HG03565 (cell line): Measurements from ENCODE around the gene HOXC6.

Experiments used
- ATAC-seq: cut with Tn5 transposase; IDR thresholded peaks from one replicate; pipeline ENCODE4 v1.9.1; 2021; ENCODE audit warnings: mild to moderate bottlenecking, moderate library complexity; ENCODE audit not compliant: unreplicated experiment

Gene HOXC6

DNA sequence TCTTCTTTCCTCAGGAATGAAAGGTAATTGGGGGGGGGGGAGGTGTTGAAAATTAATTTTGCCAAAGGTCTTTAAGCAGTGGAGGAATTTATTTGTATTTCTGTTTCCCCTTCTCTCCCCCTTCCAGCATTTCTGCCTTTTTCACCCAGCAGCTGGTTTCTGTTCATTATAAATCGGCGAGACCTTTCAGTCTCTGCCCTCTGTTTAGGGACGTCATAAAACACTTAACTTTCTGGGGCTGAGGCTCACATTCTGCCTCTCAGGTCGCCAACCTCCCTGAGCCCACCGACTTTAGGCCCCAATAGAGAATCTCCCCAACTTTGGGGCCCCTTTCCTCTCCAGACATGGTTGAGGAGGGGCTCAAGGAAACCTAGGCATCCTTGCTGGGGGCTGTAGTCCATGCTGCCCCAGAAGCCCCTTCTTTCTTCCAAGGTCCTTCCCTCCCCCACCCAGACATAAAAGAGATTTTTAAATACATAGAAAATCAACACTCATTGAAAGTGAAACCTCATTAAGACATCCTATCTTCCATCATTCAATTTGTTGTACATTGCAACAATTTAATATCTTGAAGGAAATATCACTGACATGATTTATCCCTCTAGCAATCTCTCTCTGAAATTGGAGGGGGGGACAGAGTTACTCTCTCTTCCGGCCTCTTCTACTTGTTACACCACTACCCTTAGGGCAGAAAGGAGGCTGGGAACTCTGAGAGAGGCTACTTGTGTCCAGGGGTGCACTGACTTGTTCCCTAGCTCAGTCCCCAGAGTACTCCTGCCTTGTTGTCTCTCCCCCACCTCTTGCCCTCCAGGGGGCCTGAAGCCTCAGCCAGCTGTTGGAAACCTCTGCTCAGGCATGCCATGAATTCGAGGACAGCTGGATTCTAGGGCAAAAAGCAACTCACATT is 2.5 kb upstream of the HOXC6 start:
- no peak for ATAC-seq

DNA sequence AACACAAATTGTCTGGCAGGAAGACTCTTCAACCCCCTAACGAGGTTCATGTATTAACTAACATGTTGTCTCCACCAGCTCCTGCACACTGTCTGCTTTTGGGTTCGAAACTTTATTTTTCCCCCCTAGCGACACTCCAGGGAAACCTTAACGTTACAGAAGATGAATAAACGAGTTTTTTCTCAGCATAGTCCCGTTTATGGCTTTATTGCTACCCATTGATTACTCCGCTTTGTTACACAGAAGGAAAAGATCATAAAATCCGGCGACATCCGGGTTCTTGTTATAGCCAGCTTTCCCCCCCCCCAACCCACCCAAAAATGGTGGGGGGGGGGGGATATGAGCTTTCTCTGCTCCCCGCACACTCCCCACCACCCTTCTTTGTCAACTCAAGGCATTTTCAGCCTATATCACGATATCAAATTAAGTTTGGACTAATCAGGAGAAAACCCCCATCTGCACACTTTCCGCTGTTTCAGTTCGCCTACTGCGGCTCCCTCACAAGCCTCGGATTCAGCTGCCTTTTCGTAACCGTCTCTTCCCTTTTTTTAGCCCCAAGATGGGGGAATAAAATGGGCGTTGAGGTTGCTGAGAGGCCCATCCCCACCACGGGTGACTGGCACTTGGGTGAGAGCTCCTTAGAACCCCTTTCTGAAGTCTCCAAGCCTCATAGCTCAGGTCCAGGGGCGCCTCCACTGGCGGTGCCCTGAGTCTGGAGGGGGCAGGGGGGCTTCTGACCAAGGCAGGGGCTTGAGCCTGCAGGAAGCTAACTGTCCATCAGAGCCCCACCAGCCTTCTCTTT is 1.4 kb upstream of the HOXC6 start:
- ATAC-seq: no peak

DNA sequence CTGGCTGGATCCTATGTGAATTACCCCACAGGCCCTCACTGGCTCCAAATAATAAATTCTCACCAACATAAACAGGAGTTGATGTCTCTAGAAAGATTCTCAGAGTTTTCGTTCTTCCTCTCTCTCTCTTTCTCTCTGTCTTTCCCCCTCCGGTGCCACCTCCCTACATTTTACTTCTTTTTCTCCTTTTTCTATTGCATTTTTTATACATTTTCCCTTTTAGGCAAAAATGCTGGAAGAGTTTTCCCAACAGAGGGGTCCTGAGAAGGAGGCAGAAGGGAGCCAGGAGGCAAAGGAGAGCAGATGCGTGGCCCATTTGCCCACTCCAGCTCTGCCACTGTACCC is 826 bp upstream of the HOXC6 start:
- ATAC-seq: no peak

DNA sequence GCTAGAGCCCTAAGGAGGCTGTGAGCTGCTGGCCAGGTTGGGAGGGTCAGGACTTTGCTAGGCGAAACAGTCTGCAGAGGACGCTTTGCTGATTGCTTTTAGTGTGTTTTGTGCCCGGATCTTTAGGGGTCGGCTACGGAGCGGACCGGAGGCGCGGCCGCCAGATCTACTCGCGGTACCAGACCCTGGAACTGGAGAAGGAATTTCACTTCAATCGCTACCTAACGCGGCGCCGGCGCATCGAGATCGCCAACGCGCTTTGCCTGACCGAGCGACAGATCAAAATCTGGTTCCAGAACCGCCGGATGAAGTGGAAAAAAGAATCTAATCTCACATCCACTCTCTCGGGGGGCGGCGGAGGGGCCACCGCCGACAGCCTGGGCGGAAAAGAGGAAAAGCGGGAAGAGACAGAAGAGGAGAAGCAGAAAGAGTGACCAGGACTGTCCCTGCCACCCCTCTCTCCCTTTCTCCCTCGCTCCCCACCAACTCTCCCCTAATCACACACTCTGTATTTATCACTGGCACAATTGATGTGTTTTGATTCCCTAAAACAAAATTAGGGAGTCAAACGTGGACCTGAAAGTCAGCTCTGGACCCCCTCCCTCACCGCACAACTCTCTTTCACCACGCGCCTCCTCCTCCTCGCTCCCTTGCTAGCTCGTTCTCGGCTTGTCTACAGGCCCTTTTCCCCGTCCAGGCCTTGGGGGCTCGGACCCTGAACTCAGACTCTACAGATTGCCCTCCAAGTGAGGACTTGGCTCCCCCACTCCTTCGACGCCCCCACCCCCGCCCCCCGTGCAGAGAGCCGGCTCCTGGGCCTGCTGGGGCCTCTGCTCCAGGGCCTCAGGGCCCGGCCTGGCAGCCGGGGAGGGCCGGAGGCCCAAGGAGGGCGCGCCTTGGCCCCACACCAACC is 1.5 kb downstream of the HOXC6 start:
- no peak for ATAC-seq

DNA sequence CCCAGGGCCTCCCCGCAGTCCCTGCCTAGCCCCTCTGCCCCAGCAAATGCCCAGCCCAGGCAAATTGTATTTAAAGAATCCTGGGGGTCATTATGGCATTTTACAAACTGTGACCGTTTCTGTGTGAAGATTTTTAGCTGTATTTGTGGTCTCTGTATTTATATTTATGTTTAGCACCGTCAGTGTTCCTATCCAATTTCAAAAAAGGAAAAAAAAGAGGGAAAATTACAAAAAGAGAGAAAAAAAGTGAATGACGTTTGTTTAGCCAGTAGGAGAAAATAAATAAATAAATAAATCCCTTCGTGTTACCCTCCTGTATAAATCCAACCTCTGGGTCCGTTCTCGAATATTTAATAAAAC is 2.2 kb downstream of the HOXC6 start:
- no peak for ATAC-seq

DNA sequence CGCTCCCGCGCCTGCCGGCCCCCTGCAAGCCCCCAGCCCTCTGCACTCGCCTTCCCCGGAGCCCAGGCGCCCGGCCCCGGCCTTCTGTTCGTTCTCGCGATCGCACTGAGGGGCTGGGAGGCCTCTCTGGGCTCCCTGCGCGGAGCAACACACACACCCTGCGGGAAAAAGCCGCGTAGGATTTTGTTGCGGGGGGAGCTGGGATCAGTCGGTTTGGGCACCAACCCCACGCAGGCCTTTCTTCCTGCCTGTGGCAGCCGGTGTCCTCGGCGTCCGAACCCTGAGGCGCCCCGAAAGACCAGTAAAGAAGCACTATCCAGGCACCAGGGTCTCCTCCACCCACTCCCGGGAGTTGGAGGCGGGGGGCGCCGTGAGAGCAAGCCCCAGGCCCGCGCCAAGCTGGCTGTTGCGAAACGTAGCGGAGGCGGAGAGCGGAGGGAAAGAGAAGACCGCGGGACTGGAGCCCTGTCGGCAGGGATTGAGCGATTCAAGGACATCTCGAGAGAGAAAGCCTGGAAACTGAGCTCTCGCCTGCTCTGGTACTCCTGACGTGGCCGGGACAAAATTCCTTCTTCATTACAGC is 2.7 kb downstream of the HOXC6 start:
- ATAC-seq: no peak

DNA sequence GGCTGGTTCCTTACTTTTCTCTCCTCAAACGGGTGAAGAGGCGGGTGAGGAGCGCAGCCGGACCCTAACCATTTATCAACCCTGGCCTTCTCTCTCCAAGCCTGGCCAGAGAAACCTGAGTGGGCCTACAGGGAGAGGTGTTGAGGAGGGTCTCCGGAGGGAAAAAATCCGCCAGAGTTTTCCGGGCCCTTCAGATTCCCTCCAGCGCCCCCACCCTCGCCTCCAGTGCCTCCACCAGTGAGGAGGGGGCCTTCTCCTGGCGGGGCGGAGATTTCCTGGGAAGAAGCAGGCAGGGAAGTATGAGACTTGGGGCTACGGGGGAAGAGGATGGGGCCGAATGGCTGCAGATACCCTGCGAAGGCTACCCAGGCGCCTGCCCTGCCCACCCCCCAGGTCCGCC is 3.2 kb downstream of the HOXC6 start:
- no peak for ATAC-seq

DNA sequence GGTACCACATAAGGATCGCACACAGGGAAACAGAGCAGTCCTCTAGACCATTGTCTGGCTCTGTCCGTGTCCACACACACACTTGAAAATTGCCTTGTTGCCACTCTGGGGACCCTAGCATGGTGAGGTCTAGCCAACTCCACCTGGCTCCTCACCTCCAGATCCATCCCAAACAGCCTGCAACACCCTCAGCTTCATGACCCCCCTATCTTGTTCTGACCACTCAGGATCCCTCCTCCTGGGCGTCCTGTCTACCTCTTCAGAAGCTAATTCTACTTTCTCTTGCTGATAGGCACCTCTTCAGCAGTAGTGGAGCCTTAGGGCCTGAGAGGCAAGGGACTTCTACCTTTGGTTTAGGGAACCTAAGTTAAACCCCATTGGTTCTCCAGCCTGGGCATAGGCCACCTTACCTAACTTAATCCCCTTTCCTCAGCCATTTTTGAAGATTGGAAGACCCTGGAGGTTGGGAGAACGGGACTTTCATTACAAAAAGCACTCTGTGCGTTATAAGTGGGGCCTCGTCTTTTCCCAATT is 3.9 kb downstream of the HOXC6 start:
- ATAC-seq: no peak

DNA sequence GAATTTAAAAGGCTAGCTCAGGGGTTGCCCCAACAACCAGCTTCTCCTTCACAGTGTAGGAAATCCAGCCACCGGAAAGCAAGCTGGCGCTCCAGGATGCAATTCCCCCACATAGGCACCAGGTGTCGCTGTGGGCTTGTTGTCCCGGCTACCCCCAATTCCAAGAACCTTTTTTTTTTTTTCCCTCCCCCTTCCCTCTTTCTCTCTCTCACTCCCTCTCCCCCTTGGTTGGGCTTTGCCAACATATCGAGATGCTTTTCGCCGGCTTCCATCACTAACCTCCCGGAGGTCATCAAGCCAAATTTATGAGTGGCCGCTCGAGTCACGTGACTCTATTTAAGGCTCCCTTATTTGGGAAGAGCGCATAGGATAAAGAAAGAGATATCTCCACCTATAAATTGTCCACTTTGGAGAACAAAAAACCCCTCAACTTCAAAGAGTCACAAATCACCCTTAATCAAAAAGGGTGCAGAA is 4.4 kb downstream of the HOXC6 start, which contains the start of gene HOXC5:
Gene HOXC5 (plus strand): TSS at position 424 of the 474 bp plus-strand sequence. CDS start 73 bp downstream, outside the sequence.
- no peak for ATAC-seq

DNA sequence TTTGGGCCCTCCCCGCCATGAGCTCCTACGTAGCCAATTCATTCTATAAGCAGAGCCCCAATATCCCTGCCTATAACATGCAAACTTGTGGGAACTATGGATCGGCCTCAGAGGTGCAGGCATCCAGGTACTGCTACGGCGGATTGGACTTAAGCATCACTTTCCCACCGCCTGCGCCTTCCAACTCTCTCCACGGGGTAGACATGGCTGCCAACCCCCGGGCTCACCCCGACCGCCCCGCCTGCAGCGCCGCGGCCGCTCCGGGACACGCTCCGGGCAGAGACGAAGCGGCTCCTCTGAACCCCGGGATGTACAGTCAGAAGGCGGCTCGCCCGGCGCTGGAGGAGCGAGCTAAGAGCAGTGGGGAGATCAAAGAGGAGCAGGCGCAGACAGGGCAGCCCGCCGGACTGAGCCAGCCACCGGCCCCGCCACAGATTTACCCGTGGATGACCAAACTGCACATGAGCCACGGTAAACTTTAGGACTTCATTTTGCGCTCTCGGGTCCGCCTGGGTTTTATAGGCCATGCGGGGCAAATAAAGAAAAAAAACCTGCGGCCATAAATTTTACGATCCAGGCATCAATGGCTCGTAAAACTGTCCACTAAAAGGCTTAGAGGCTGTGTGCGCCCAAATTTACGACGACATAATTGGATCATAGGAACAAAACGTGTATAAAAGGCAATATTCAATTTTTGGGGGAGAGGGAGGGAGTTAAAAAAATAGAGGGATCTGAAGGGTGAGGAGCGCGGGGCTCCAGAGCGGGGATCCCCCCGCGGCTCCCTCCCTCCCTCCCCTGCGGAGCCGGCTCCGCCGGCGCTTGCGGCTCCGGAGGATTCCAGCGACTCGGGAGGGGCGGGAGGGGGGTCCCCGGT is 5.1 kb downstream of the HOXC6 start:
- ATAC-seq: no peak

DNA sequence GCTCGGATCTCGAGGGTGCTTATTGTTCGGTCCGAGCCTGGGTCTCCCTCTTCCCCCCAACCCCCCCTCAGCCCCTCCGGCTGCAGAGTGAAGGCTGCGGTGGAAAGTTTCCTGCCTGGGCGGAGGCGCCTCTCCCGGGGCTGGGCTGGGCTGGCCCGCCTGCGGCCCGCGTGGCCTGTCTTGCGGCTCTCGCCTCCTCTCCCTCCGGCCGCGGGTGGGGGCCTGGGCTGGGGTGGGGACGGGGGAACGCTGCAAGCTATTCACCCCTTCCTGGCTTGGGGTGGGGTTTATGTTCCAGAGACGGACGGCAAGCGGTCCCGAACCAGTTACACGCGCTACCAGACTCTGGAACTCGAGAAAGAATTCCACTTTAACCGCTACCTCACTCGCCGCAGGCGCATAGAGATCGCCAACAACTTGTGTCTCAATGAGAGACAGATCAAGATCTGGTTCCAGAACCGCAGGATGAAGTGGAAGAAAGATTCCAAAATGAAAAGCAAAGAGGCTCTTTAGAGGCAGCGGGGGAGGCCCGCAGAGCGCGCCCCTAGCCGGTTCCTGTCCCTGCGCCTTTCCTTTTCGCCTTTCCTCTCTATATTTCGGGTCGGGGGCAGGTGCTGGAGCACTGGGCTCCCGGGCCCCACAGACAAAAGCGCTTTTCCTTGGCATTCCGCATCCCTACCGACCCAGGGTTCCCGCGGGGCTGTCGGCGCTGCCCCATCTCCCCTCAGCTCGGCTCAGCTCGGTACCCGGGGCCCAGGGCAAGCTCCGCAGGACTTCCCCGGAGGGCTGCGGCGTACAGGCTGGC is 5.9 kb downstream of the HOXC6 start:
- ATAC-seq: no peak

DNA sequence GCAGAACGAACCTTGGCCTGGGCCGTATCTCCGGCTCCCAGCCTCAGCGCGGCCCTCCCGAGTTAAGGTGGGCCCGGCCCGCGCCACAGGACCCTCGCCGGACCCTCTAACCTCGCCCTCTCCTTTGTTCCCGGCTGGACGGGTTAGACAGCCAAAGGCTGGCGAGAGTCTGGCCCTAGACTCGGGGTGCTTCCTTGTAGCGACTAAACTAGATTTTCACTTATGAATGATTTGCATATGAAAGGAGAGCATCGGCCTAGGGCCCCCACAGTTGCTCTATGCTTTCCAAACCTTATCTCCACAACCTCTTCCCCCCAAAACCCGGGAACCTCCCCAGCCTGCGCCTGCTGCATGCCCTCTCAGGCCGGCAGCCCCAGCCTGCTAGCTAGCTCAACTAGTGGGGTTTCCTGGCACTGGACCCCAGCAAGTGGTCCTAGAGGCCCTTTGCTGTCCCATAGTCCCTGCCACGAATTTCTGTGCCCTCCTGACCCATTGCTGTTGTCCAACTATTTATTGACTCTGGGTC is 6.6 kb downstream of the HOXC6 start:
- ATAC-seq: no peak

DNA sequence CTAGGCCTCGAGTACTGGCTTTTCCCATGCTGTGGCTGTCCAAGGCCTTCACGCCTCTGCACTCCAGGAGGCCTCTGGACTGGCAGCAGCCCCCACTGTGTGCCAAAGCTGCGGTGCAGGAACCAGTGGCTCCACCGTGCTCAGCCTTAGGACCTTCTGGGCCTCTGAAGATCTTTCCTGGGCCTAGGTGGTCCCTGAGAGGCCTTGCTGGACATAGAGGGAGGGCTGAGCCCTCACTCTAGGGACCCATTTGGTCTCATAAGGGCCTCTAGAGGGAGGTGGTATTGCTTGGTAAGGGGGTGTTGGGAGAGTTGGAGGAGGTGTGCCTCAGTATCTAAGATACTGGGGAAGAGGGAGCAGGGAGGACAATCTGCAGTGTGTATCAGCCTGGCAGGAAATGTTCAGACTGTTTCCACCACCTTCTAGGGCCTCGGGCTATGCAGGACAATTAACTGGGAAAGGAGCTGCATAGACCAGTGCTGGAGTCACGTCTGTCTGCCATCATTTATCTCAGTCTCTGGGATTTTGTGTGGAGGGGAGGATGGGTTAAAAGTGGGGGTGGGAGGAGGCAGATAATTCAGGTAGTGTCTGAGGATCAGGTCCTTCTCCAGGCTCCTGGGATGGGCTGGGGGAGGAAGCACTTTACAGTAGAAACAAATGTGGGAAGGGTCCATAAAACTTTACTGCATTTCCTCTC is 7.5 kb downstream of the HOXC6 start:
- ATAC-seq: no peak

DNA sequence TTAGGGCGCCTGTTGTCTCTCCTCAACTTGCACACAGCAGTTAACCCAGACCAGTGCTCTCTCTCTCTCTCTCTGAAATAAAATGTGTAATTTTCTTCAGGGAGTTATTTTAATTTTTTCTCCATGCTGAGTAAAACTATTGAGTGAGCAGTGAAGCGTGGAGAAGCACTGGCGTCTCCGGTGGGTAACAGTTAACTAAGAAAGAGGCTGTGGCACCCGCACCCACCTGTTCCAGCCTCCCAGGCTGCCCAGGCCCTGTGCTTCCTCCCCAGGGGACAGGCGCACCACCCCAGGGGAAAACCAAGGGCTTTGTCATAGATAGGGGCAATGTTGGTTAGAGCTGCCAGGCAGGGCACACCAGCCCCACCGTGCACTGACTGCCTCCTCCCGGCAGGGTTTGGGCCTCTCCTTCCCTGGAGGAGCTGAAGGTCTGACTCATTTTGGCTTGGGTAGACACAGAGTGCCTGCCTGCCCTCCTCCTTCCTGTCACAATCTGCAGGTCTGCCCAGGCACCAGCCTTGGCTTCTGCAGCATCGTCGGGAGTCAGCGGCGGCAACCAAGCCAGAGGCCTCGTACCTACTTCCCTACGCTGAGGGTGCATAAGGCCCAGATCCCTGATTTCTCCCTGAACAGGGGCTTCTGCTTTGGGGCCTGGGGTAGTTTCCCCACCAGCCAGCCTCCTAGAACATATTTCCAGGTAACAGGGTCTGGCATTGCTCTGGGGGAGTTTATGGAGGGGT is 8.6 kb downstream of the HOXC6 start:
- ATAC-seq: no peak

DNA sequence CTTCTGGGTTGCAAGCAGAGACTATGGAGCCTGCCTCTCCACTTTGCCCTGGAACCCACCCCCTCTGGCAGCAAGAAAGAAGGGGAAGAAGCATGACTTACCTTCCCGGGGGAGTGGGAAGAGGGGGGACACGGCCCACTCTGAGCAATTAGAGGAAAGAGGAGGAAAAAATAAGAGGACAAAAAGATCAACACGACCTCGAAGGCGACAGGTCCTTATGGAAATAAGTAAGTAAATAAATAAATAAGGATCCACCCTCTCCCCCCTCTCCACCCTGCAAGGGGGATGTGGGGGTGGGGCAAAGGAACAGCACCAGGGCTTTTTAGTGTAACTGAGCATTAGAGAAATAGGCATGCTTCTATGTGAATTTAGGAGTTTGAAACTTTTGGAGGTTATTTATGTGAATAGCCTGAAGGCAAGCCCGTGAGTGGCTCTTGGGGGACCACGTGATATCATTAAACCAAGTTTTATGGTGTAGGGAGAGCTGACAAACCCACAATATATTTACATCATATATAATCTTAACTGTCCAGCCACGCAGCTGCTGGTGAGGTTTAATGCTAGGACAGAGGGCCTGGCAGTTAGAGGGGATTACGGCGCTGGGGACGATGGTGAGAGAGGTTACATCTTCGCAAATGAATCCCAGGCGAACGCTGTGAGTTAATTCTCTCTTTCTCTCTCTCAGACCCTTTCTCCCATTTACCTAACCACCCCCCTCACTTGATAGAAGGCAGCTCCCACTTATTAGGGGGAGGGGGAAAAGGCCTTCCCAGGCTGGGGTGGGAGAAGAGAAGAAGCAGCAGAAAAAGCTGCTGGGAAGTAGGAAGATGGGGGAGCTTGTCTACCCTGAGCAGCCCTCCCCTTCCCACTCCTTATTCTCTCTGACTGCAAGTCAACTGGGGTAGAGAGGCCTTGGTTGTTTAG is 9.4 kb downstream of the HOXC6 start:
- ATAC-seq: no peak

DNA sequence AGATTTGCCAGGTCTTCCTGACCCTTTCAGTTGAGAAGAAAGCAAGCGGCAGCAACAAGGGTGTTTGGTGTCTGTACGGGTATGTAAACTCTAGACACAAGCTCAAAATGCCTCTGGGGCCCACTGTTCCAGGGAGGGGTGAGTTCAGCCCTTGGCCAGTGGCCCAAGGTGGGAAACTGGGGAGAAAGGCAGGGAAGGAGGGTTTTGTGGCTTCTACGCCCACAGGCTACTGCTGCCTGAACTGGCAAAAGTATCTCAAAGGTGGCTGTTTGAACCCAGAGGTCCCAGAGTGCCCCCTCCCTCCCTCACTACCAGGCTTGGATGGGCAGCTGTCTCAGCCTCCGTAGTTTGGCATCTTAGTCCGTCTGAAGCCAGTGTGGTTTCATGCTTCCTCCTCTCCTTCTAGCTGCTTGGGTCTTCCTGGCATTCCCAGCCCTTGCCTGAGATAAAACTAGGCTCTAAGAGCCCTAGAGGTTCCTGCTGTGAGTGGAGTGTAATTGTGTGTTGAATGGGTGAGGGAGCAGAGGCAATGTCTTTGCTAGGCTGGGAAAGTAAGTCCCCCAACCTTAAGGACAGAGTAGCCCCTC is 10.1 kb downstream of the HOXC6 start:
- no peak for ATAC-seq
